ENCODE results near the gene UHMK1.
"Not testable (repeated sequence)": the region's sequence is repeated elsewhere in the genome, so short reads cannot be mapped to it uniquely, and the experiment has no call there.

Gene UHMK1

GRCh38 chr1:162497723-162498495 is at the start of gene UHMK1:
Gene UHMK1, plus strand, starts transcription at chr1:162497818. Its CDS starts 183 bp downstream, at chr1:162498001.
- peak; percentile 89 for DNase-seq (ENCODE audit: low spot score)

- DNase-seq (ENCODE audit: low spot score) = not testable (repeated sequence)
These were observed 43.3 kb upstream of the UHMK1 start for GRCh38 chr1:162454361-162454760.

GRCh38 chr1:162456323-162456722 is 41.3 kb upstream of the UHMK1 start:
- no peak for DNase-seq (ENCODE audit: low spot score)

- DNase-seq (ENCODE audit: low spot score) = no peak
These were observed 39.4 kb upstream of the UHMK1 start for GRCh38 chr1:162458236-162458635.

- DNase-seq (ENCODE audit: low spot score) = not testable (repeated sequence)
These were observed 35.2 kb upstream of the UHMK1 start for GRCh38 chr1:162462425-162462824.

GRCh38 chr1:162463021-162463420 is 34.6 kb upstream of the UHMK1 start:
- DNase-seq (ENCODE audit: low spot score) = no peak

GRCh38 chr1:162466797-162467196 is 30.8 kb upstream of the UHMK1 start:
- DNase-seq (ENCODE audit: low spot score) = no peak

- DNase-seq (ENCODE audit: low spot score) = no peak
These were observed 27.4 kb upstream of the UHMK1 start for GRCh38 chr1:162470216-162470615.

- DNase-seq (ENCODE audit: low spot score) = no peak
These were observed 26.2 kb upstream of the UHMK1 start for GRCh38 chr1:162471290-162471853.

- DNase-seq (ENCODE audit: low spot score) = no peak
These were observed 22.5 kb upstream of the UHMK1 start for GRCh38 chr1:162475089-162475488.

GRCh38 chr1:162475539-162476185 is 22.0 kb upstream of the UHMK1 start:
- DNase-seq (ENCODE audit: low spot score) = no peak

GRCh38 chr1:162476620-162477019 is 21.0 kb upstream of the UHMK1 start:
- DNase-seq (ENCODE audit: low spot score) = no peak

GRCh38 chr1:162485236-162485635 is 12.4 kb upstream of the UHMK1 start:
- no peak for DNase-seq (ENCODE audit: low spot score)

- DNase-seq (ENCODE audit: low spot score) = no peak
These were observed 10.4 kb upstream of the UHMK1 start for GRCh38 chr1:162487241-162487640.

GRCh38 chr1:162488219-162488618 is 9.4 kb upstream of the UHMK1 start:
- no peak for DNase-seq (ENCODE audit: low spot score)

- not testable (repeated sequence) for DNase-seq (ENCODE audit: low spot score)
These were observed 1.9 kb upstream of the UHMK1 start for GRCh38 chr1:162495531-162496233.

GRCh38 chr1:162497104-162497722 is 405 bp upstream of the UHMK1 start:
- DNase-seq (ENCODE audit: low spot score) = no peak

GRCh38 chr1:162498496-162498810 is 835 bp downstream of the UHMK1 start:
- DNase-seq (ENCODE audit: low spot score) = no peak

GRCh38 chr1:162500805-162501204 is 3.2 kb downstream of the UHMK1 start:
- DNase-seq (ENCODE audit: low spot score) = no peak

- DNase-seq (ENCODE audit: low spot score) = no peak
These were observed 4.5 kb downstream of the UHMK1 start for GRCh38 chr1:162502077-162502476.

GRCh38 chr1:162502928-162503327 is 5.3 kb downstream of the UHMK1 start:
- no peak for DNase-seq (ENCODE audit: low spot score)

GRCh38 chr1:162527314-162527713 is 29.7 kb downstream of the UHMK1 start:
- DNase-seq (ENCODE audit: low spot score) = no peak

All from CD4-positive, alpha-beta T cell treated with Interleukin-15 for 4 hours (primary cell).